ENCODE measurements around the gene PHF21B. TPM values are rescaled to one million over a fixed set of nuclear protein-coding genes. Genes with fewer than 3 reads are reported as not detected.
"Not testable (repeated sequence)": the region's sequence is repeated elsewhere in the genome, so short reads cannot be mapped to it uniquely, and the experiment has no call there.

PHF21B gene
- polyA plus RNA-seq (ENCODE audit: insufficient read length in 12 of 12): 1 to 10 TPM in 1 of 12 donors, under 1 TPM in 9, not detected in 2; 0.28 to 1.7 (median 0.48) TPM
- long read RNA-seq, donor 1, partial matches to known transcripts: 0 of 1 reads
- long read RNA-seq, donor 1, other reads (novel, unspliced or antisense): 0 of 1 reads
- long read RNA-seq, donor 2: 0 reads
- long read RNA-seq, donor 3: 0 reads
- long read RNA-seq, donor 4: 0 reads
- long read RNA-seq, donor 5: 0 reads
- long read RNA-seq, donor 6: 0 reads
- long read RNA-seq, donor 7: 0 reads
- long read RNA-seq, donor 8: 0 reads
- long read RNA-seq, donor 9: 0 reads
- long read RNA-seq, donor 10: 0 reads
- long read RNA-seq, donor 11: 0 reads

GRCh38 chr22:45009606-45010531 lies at the start of gene PHF21B:
PHF21B (minus strand) TSS chr22:45010005; CDS start chr22:45009549, 456 bp downstream.
- DNase-seq: no peak

GRCh38 chr22:45059296-45059695 lies 49.5 kb upstream of the PHF21B start:
- DNase-seq: no peak

- DNase-seq: no peak
Measured at GRCh38 chr22:45058622-45058912, 48.8 kb upstream of the PHF21B start.

- no peak for DNase-seq
Measured at GRCh38 chr22:45055936-45056335, 46.1 kb upstream of the PHF21B start.

- no peak for DNase-seq
Measured at GRCh38 chr22:45053571-45053970, 43.8 kb upstream of the PHF21B start.

- no peak for DNase-seq
Measured at GRCh38 chr22:45053094-45053493, 43.3 kb upstream of the PHF21B start.

GRCh38 chr22:45052665-45053064 lies 42.9 kb upstream of the PHF21B start:
- DNase-seq: not testable (repeated sequence)

- DNase-seq: no peak
Measured at GRCh38 chr22:45051946-45052345, 42.1 kb upstream of the PHF21B start.

GRCh38 chr22:45051419-45051818 lies 41.6 kb upstream of the PHF21B start:
- no peak for DNase-seq

GRCh38 chr22:45047260-45047659 lies 37.5 kb upstream of the PHF21B start:
- DNase-seq: no peak

GRCh38 chr22:45045208-45045607 lies 35.4 kb upstream of the PHF21B start:
- no peak for DNase-seq

GRCh38 chr22:45042263-45042662 lies 32.5 kb upstream of the PHF21B start:
- no peak for DNase-seq

- no peak for DNase-seq
Measured at GRCh38 chr22:45039133-45039532, 29.3 kb upstream of the PHF21B start.

GRCh38 chr22:45036154-45036553 lies 26.3 kb upstream of the PHF21B start:
- no peak for DNase-seq

- no peak for DNase-seq
Measured at GRCh38 chr22:45034821-45035220, 25.0 kb upstream of the PHF21B start.

- no peak for DNase-seq
Measured at GRCh38 chr22:45034156-45034555, 24.4 kb upstream of the PHF21B start.

GRCh38 chr22:45033136-45033535 lies 23.3 kb upstream of the PHF21B start:
- DNase-seq: no peak

- no peak for DNase-seq
Measured at GRCh38 chr22:45031629-45032403, 22.0 kb upstream of the PHF21B start.

- no peak for DNase-seq
Measured at GRCh38 chr22:45029501-45029900, 19.7 kb upstream of the PHF21B start.

- DNase-seq: no peak
Measured at GRCh38 chr22:45026511-45026910, 16.7 kb upstream of the PHF21B start.

- no peak for DNase-seq
Measured at GRCh38 chr22:45023431-45023830, 13.6 kb upstream of the PHF21B start.

Measured in muscle of arm (tissue), 14 donors.